Naive thymus-derived CD4-positive, alpha-beta T cell (primary cell): Measurements from ENCODE around the gene NMBR. TPM values are rescaled to one million over a fixed set of nuclear protein-coding genes. Genes with fewer than 3 reads are reported as not detected.
A peak's percentile ranks its signal among the peaks of the same experiment; 100 is the strongest.
"Not testable (repeated sequence)": the region's sequence is repeated elsewhere in the genome, so short reads cannot be mapped to it uniquely, and the experiment has no call there.

Experiments used
- ATAC-seq: fragments of 150-1000 bp; cut with Tn5 transposase; 2 replicates; pipeline ENCODE4 v1.10.0; 2021; ENCODE audit warnings: mild to moderate bottlenecking, moderate library complexity
- CTCF ChIA-PET: fragments of 350-600 bp; sonication (Branson Sonifier 250); formaldehyde crosslinking; loops from one replicate; lab custom pipeline; 2021; ENCODE audit warnings: antibody characterized with exemption; lab: Charles Lee
- POLR2A ChIA-PET: fragments of 350-600 bp; sonication (Branson Sonifier 250); formaldehyde crosslinking; loops from one replicate; lab custom pipeline; 2021; ENCODE audit warnings: antibody characterized with exemption, inconsistent platforms; lab: Charles Lee
- DNase-seq, 9 donors: peaks; one replicate each; pipeline versions ENCODE4 v3.0.0 to v3.0.0-alpha.2; 2020 to 2022; ENCODE audit warnings: mixed read lengths in 1 of 9
- H3K27ac ChIP-seq: one replicate; pipeline ENCODE4 v1.7.0; 2013; ENCODE audit warnings: mild to moderate bottlenecking, low read depth, low read length, moderate library complexity
- H3K27me3 ChIP-seq, 2 donors: one replicate each; pipeline ENCODE4 v1.7.0; 2013; ENCODE audit warnings: low read length in 2 of 2, mild to moderate bottlenecking in 2 of 2, moderate library complexity in 2 of 2; ENCODE audit not compliant: control insufficient read depth in 2 of 2, insufficient read depth in 2 of 2
- H3K36me3 ChIP-seq, 3 experiments: 1 replicate in 2 of 3; 2 replicates in 1 of 3; pipeline ENCODE4 v1.7.0; 2013; ENCODE audit warnings: low read length in 3 of 3, mild to moderate bottlenecking in 3 of 3, moderate library complexity in 1 of 3; ENCODE audit not compliant: insufficient read depth in 3 of 3, control insufficient read depth in 2 of 3
- H3K4me1 ChIP-seq, 2 donors: one replicate each; pipeline ENCODE4 v1.7.0; 2013; ENCODE audit warnings: low read length in 2 of 2, mild to moderate bottlenecking in 2 of 2, moderate library complexity in 1 of 2; ENCODE audit not compliant: control insufficient read depth in 2 of 2, insufficient read depth in 2 of 2
- H3K4me3 ChIP-seq: 2 replicates; pipeline ENCODE4 v1.7.0; 2013; ENCODE audit warnings: mild to moderate bottlenecking, low read length
- H3K9me3 ChIP-seq, 3 experiments: 1 replicate in 2 of 3; 2 replicates in 1 of 3; pipeline ENCODE4 v1.7.0; 2013; ENCODE audit warnings: low read length in 3 of 3; ENCODE audit not compliant: control insufficient read depth in 2 of 3
- H3K27ac Mint-ChIP-seq, 9 donors: one replicate each; pipeline ENCODE4 v1.8.0; 2020 to 2022; ENCODE audit warnings: mixed read lengths in 9 of 9, mild to moderate bottlenecking in 8 of 9, moderate library complexity in 5 of 9, inconsistent platforms in 2 of 9
- H3K27me3 Mint-ChIP-seq, 5 donors: one replicate each; pipeline ENCODE4 v1.8.0; 2021 to 2022; ENCODE audit warnings: mixed read lengths in 5 of 5, mild to moderate bottlenecking in 1 of 5
- H3K36me3 Mint-ChIP-seq, 5 donors: one replicate each; pipeline ENCODE4 v1.8.0; 2020 to 2022; ENCODE audit warnings: mixed read lengths in 5 of 5, mild to moderate bottlenecking in 3 of 5, inconsistent platforms in 1 of 5
- H3K4me1 Mint-ChIP-seq, 7 donors: one replicate each; pipeline ENCODE4 v1.8.0; 2020 to 2022; ENCODE audit warnings: mixed read lengths in 7 of 7, mild to moderate bottlenecking in 3 of 7, inconsistent platforms in 1 of 7
- H3K4me3 Mint-ChIP-seq, 10 donors: one replicate each; pipeline ENCODE4 v1.8.0; 2020 to 2022; ENCODE audit warnings: mild to moderate bottlenecking in 10 of 10, mixed read lengths in 10 of 10, moderate library complexity in 6 of 10, inconsistent platforms in 2 of 10
- H3K9me3 Mint-ChIP-seq, 11 donors: one replicate each; pipeline ENCODE4 v1.8.0; 2020 to 2022; ENCODE audit warnings: mixed read lengths in 11 of 11, mild to moderate bottlenecking in 4 of 11, inconsistent platforms in 1 of 11, moderate library complexity in 1 of 11
- intact Hi-C, 2 donors: fragments of 100-400 bp; cut with micrococcal nuclease; formaldehyde crosslinking; loops; one replicate each; pipeline ENCODE4 v1.15.1; 2023
- polyA plus RNA-seq, 2 donors: library from polyadenylated mRNA; unstranded; fragments of 300-500 nt; fragmentation: Illumina TruSeq; gene quantifications; one replicate each; pipeline ENCODE4 v1.2.3, GENCODE V29; 2021
- total RNA-seq, 6 experiments: library from RNA in 5 of 6; stranded (reverse) in 5 of 6; gene quantifications; 1 replicate in 5 of 6; 2 replicates in 1 of 6; pipeline ENCODE4 v1.2.3 and lab custom pipeline; 2021 to 2026

The NMBR gene
- total and polyA plus RNA-seq, 7 experiments from 2014 or later: not detected

- intact Hi-C loops: loop anchor here in 1 of 2 donors (1.0 kb wide), 1 partner anchor 368 kb away; no protein-coding TSS in a partner anchor
- no peak overlapping the region for H3K27ac ChIP-seq
- H3K27me3 Mint-ChIP-seq: peaks cover 0 to 35% (median 26%) of the 10 kb centered on the region in 5 donors
Measured at GRCh38 chr6:142045380-142046278, 101.3 kb downstream of the NMBR start.

GRCh38 chr6:142035890-142036289 is 111.0 kb downstream of the NMBR start:
- ATAC-seq (no peak), DNase-seq (no peak)
- Mint-ChIP-seq H3K9me3 (peaks cover 0 to 3% (median 0%) of the 10 kb centered on the region in 11 donors), H3K4me1 (no peaks in the 10 kb centered on the region), H3K4me3 (no peak overlapping the region), H3K27ac (no peak overlapping the region), H3K27me3 (peaks cover 0 to 14% (median 7%) of the 10 kb centered on the region in 5 donors), H3K36me3 (no peaks in the 10 kb centered on the region)
- no peaks in the 10 kb centered on the region for H3K27me3 ChIP-seq
- no peaks in the 10 kb centered on the region for H3K36me3 ChIP-seq
- ChIA-PET POLR2A (no interaction called here), CTCF (no interaction called here)
- H3K4me1 ChIP-seq: no peaks in the 10 kb centered on the region
- H3K9me3 ChIP-seq: no peaks in the 10 kb centered on the region
- intact Hi-C loops: no loop called here
- H3K27ac ChIP-seq: no peak overlapping the region
- no peak overlapping the region for H3K4me3 ChIP-seq

More at GRCh38 chr6:142045380-142046278, 101.3 kb downstream of the NMBR start:
- Mint-ChIP-seq H3K4me1 (no peaks in the 10 kb centered on the region), H3K36me3 (no peaks in the 10 kb centered on the region), H3K9me3 (peaks cover 0 to 10% (median 7%) of the 10 kb centered on the region in 11 donors), H3K4me3 (no peak overlapping the region), H3K27ac (no peak overlapping the region)
- DNase-seq: no peak
- no peak overlapping the region for H3K4me3 ChIP-seq
- ChIA-PET POLR2A (no interaction called here), CTCF (no interaction called here)
- no peaks in the 10 kb centered on the region for H3K27me3 ChIP-seq
- H3K4me1 ChIP-seq: no peaks in the 10 kb centered on the region
- ATAC-seq: no peak
- no peaks in the 10 kb centered on the region for H3K36me3 ChIP-seq
- H3K9me3 ChIP-seq: no peaks in the 10 kb centered on the region

GRCh38 chr6:142031035-142031434 is 115.9 kb downstream of the NMBR start:
- no peak for ATAC-seq

GRCh38 chr6:142030115-142030619 is 116.8 kb downstream of the NMBR start:
- H3K4me1 Mint-ChIP-seq: peaks cover 0 to 4% (median 0%) of the 10 kb centered on the region in 7 donors
- peak overlapping the region in 7 of 10 donors; percentile 1 to 50 (median 31) for H3K4me3 Mint-ChIP-seq
- H3K27me3 ChIP-seq: no peaks in the 10 kb centered on the region
- intact Hi-C loops: no loop called here
- H3K36me3 ChIP-seq: no peaks in the 10 kb centered on the region
- CTCF ChIA-PET: no interaction called here
- no peak overlapping the region for H3K27ac ChIP-seq
- POLR2A ChIA-PET: no interaction called here
- peaks cover 0 to 3% (median 0%) of the 10 kb centered on the region in 5 donors for H3K36me3 Mint-ChIP-seq
- H3K4me1 ChIP-seq: no peaks in the 10 kb centered on the region
- H3K27ac Mint-ChIP-seq: peak overlapping the region in 1 of 9 donors; percentile 4
- peaks cover 0 to 36% (median 16%) of the 10 kb centered on the region in 5 donors for H3K27me3 Mint-ChIP-seq
- H3K9me3 Mint-ChIP-seq: peaks cover 0 to 38% (median 9%) of the 10 kb centered on the region in 11 donors
- ATAC-seq (no peak), DNase-seq (no peak)
- H3K9me3 ChIP-seq: no peaks in the 10 kb centered on the region
- H3K4me3 ChIP-seq: no peak overlapping the region

More at GRCh38 chr6:142031035-142031434, 115.9 kb downstream of the NMBR start:
- no peak overlapping the region for H3K27ac ChIP-seq
- DNase-seq: no peak
- CTCF ChIA-PET: no interaction called here
- intact Hi-C loops: no loop called here
- POLR2A ChIA-PET: no interaction called here
- H3K9me3 ChIP-seq: no peaks in the 10 kb centered on the region
- Mint-ChIP-seq H3K27ac (no peak overlapping the region), H3K36me3 (peaks cover 0 to 3% (median 0%) of the 10 kb centered on the region in 5 donors), H3K9me3 (peaks cover 1 to 35% (median 9%) of the 10 kb centered on the region in 11 donors), H3K4me3 (no peak overlapping the region), H3K27me3 (peaks cover 0 to 32% (median 13%) of the 10 kb centered on the region in 5 donors), H3K4me1 (peaks cover 0 to 4% (median 0%) of the 10 kb centered on the region in 7 donors)
- no peaks in the 10 kb centered on the region for H3K36me3 ChIP-seq
- no peaks in the 10 kb centered on the region for H3K27me3 ChIP-seq
- no peak overlapping the region for H3K4me3 ChIP-seq
- H3K4me1 ChIP-seq: no peaks in the 10 kb centered on the region

GRCh38 chr6:142028527-142028926 is 118.4 kb downstream of the NMBR start:
- H3K9me3 ChIP-seq: no peaks in the 10 kb centered on the region
- H3K27ac ChIP-seq: no peak overlapping the region
- peaks cover 0 to 3% (median 0%) of the 10 kb centered on the region in 5 donors for H3K36me3 Mint-ChIP-seq
- ChIA-PET POLR2A (no interaction called here), CTCF (no interaction called here)
- H3K27ac Mint-ChIP-seq: no peak overlapping the region
- H3K4me1 Mint-ChIP-seq: peaks cover 0 to 4% (median 0%) of the 10 kb centered on the region in 7 donors
- intact Hi-C loops: no loop called here
- H3K36me3 ChIP-seq: no peaks in the 10 kb centered on the region
- DNase-seq (no peak), ATAC-seq (no peak)
- no peaks in the 10 kb centered on the region for H3K27me3 ChIP-seq
- H3K27me3 Mint-ChIP-seq: peaks cover 0 to 29% (median 12%) of the 10 kb centered on the region in 5 donors
- H3K4me3 Mint-ChIP-seq: no peak overlapping the region
- peaks cover 1 to 38% (median 9%) of the 10 kb centered on the region in 11 donors for H3K9me3 Mint-ChIP-seq
- H3K4me1 ChIP-seq: no peaks in the 10 kb centered on the region
- H3K4me3 ChIP-seq: no peak overlapping the region

GRCh38 chr6:142027804-142028203 is 119.1 kb downstream of the NMBR start:
- H3K36me3 ChIP-seq, H3K4me1 Mint-ChIP-seq, H3K27me3 ChIP-seq, H3K9me3 ChIP-seq, H3K36me3 Mint-ChIP-seq, H3K4me3 ChIP-seq, H3K27ac Mint-ChIP-seq, H3K4me1 ChIP-seq, H3K4me3 Mint-ChIP-seq, intact Hi-C loops, CTCF ChIA-PET, POLR2A ChIA-PET, ATAC-seq, DNase-seq, H3K27ac ChIP-seq: not testable (repeated sequence)
- peaks cover 1 to 38% (median 9%) of the 10 kb centered on the region in 11 donors for H3K9me3 Mint-ChIP-seq
- peaks cover 0 to 29% (median 12%) of the 10 kb centered on the region in 5 donors for H3K27me3 Mint-ChIP-seq
